Tibial nerve (tissue), 3 donors: Measurements from ENCODE around the gene PANK3.

ENCODE experiments used
- CTCF ChIP-seq, 5 experiments: fragments of 200-600 bp in 3 of 5; fragments of 450-650 bp in 2 of 5; sonication (generic) in 3 of 5; IDR thresholded peaks; one replicate each; pipeline ENCODE4 v1.5.1; 2016 to 2019; ENCODE audit warnings: antibody characterized with exemption in 5 of 5, mild to moderate bottlenecking in 3 of 5, moderate library complexity in 2 of 5
- POLR2A ChIP-seq, 2 donors: fragments of 450-650 bp; IDR thresholded peaks; one replicate each; pipeline ENCODE4 v1.6.1; 2017; ENCODE audit warnings: antibody characterized with exemption in 2 of 2, mild to moderate bottlenecking in 2 of 2, moderate library complexity in 2 of 2

GRCh38 chr5:168591302-168592013 is 12.3 kb upstream of the PANK3 start:
- TF ChIP-seq CTCF (IDR thresholded peaks at IDR 0.05) (no peak), POLR2A (IDR thresholded peaks at IDR 0.05) (no peak)
